ENCODE results near the gene CNTROB. TPM values are rescaled to one million over a fixed set of nuclear protein-coding genes. Genes with fewer than 3 reads are reported as not detected.
A peak's percentile ranks its signal among the peaks of the same experiment; 100 is the strongest.

CNTROB gene
- total RNA-seq, 2 experiments from 2014 or later: 49.3 to 56.3 TPM

GRCh38 chr17:7977039-7977438 lies 45.0 kb downstream of the CNTROB start:
- Mint-ChIP-seq H3K36me3 (ENCODE audit: low read depth) (peaks cover 4% of the 10 kb centered on the region), H3K27me3 (ENCODE audit: low read depth) (peaks cover 2% of the 10 kb centered on the region), H3K27ac (no peak overlapping the region), H3K4me3 (no peak overlapping the region), H3K9me3 (peaks cover 15% of the 10 kb centered on the region), H3K4me1 (ENCODE audit: low read depth) (no peaks in the 10 kb centered on the region)
- DNase-seq: no peak
- intact Hi-C loops (cut with micrococcal nuclease): no loop called here
- CTCF ChIA-PET: no interaction called here

- H3K36me3 Mint-ChIP-seq (ENCODE audit: low read depth): peaks cover 4% of the 10 kb centered on the region
- no peak overlapping the region for H3K4me3 Mint-ChIP-seq
- intact Hi-C loops (cut with micrococcal nuclease): no loop called here
These were observed 45.8 kb downstream of the CNTROB start for GRCh38 chr17:7977805-7978204.

GRCh38 chr17:7982173-7982572 lies 50.2 kb downstream of the CNTROB start:
- H3K4me1 Mint-ChIP-seq (ENCODE audit: low read depth): no peaks in the 10 kb centered on the region
- H3K36me3 Mint-ChIP-seq (ENCODE audit: low read depth): no peaks in the 10 kb centered on the region
- H3K9me3 Mint-ChIP-seq: no peaks in the 10 kb centered on the region
- no peak overlapping the region for H3K4me3 Mint-ChIP-seq
- CTCF ChIA-PET: interaction anchor here (1.0 to 1.5 kb wide), 2 partner anchors 10 to 11 kb away, joined by 3 to 5 read pairs; no protein-coding TSS in a partner anchor
- no peak for DNase-seq
- H3K27me3 Mint-ChIP-seq (ENCODE audit: low read depth): peaks cover 5% of the 10 kb centered on the region
- H3K27ac Mint-ChIP-seq: no peak overlapping the region
- intact Hi-C loops (cut with micrococcal nuclease): no loop called here

More at GRCh38 chr17:7977805-7978204, 45.8 kb downstream of the CNTROB start:
- H3K4me1 Mint-ChIP-seq (ENCODE audit: low read depth): no peaks in the 10 kb centered on the region
- H3K9me3 Mint-ChIP-seq: peaks cover 15% of the 10 kb centered on the region
- no peak overlapping the region for H3K27ac Mint-ChIP-seq
- CTCF ChIA-PET: interaction anchor here (1.1 to 2.5 kb wide), 2 partner anchors 10 to 80 kb away, joined by 3 to 8 read pairs; no protein-coding TSS in a partner anchor
- peaks cover 2% of the 10 kb centered on the region for H3K27me3 Mint-ChIP-seq (ENCODE audit: low read depth)
- DNase-seq: no peak

- no peak overlapping the region for H3K4me3 Mint-ChIP-seq
- peaks cover 5% of the 10 kb centered on the region for H3K27me3 Mint-ChIP-seq (ENCODE audit: low read depth)
- no peak for DNase-seq
- CTCF ChIA-PET: interaction anchor here (0.7 to 2.0 kb wide), 6 partner anchors 10 to 121 kb away, joined by 3 to 8 read pairs (median 5); no protein-coding TSS in a partner anchor
- no peak overlapping the region for H3K27ac Mint-ChIP-seq
- no peaks in the 10 kb centered on the region for H3K9me3 Mint-ChIP-seq
- H3K36me3 Mint-ChIP-seq (ENCODE audit: low read depth): no peaks in the 10 kb centered on the region
- intact Hi-C loops (cut with micrococcal nuclease): no loop called here
- H3K4me1 Mint-ChIP-seq (ENCODE audit: low read depth): no peaks in the 10 kb centered on the region
These were observed 50.7 kb downstream of the CNTROB start for GRCh38 chr17:7982666-7983065.

- intact Hi-C loops (cut with micrococcal nuclease): loop anchor here (5.0 kb wide), 1 partner anchor 33 kb away; no protein-coding TSS in a partner anchor
- CTCF ChIA-PET: interaction anchor here (1.4 to 1.7 kb wide), 4 partner anchors 12 to 89 kb away, joined by 3 to 6 read pairs (median 4); no protein-coding TSS in a partner anchor
- Mint-ChIP-seq H3K4me3 (no peak overlapping the region), H3K27ac (no peak overlapping the region), H3K27me3 (ENCODE audit: low read depth) (peaks cover 5% of the 10 kb centered on the region), H3K4me1 (ENCODE audit: low read depth) (peaks cover 10% of the 10 kb centered on the region), H3K9me3 (no peaks in the 10 kb centered on the region), H3K36me3 (ENCODE audit: low read depth) (no peaks in the 10 kb centered on the region)
- no peak for DNase-seq
These were observed 52.9 kb downstream of the CNTROB start for GRCh38 chr17:7984904-7985303.

- Mint-ChIP-seq H3K27me3 (ENCODE audit: low read depth) (peaks cover 4% of the 10 kb centered on the region), H3K27ac (no peak overlapping the region), H3K4me3 (no peak overlapping the region), H3K36me3 (ENCODE audit: low read depth) (no peaks in the 10 kb centered on the region), H3K4me1 (ENCODE audit: low read depth) (peaks cover 17% of the 10 kb centered on the region), H3K9me3 (no peaks in the 10 kb centered on the region)
- intact Hi-C loops (cut with micrococcal nuclease): loop anchor here (5.0 kb wide), 1 partner anchor 35 kb away; no protein-coding TSS in a partner anchor
- CTCF ChIA-PET: interaction anchor here (0.7 to 5.7 kb wide), 10 partner anchors 9 to 161 kb away, joined by 3 to 99 read pairs (median 6); partner anchors contain the start of genes CNTROB, NAA38, RNF227 and TRAPPC1
- no peak for DNase-seq
These were observed 55.3 kb downstream of the CNTROB start for GRCh38 chr17:7987112-7987893.

- Mint-ChIP-seq H3K9me3 (no peaks in the 10 kb centered on the region), H3K27me3 (ENCODE audit: low read depth) (no peaks in the 10 kb centered on the region), H3K4me3 (peak overlapping the region; percentile 73), H3K27ac (peak overlapping the region; percentile 76), H3K4me1 (ENCODE audit: low read depth) (peaks cover 17% of the 10 kb centered on the region), H3K36me3 (ENCODE audit: low read depth) (no peaks in the 10 kb centered on the region)
- DNase-seq: peak; percentile 69
- intact Hi-C loops (cut with micrococcal nuclease): loop anchor here (1.0 to 5.0 kb wide), 3 partner anchors 36 to 166 kb away; no protein-coding TSS in a partner anchor
- CTCF ChIA-PET: interaction anchor here (0.7 to 5.7 kb wide), 21 partner anchors 8 to 627 kb away, joined by 3 to 99 read pairs (median 7); partner anchors contain the start of genes CNTROB, NAA38, RNF227 and TRAPPC1
These were observed 56.8 kb downstream of the CNTROB start for GRCh38 chr17:7988750-7989178.

GRCh38 chr17:7989781-7990655 lies 58.0 kb downstream of the CNTROB start:
- no peaks in the 10 kb centered on the region for H3K27me3 Mint-ChIP-seq (ENCODE audit: low read depth)
- CTCF ChIA-PET: interaction anchor here (0.6 to 5.7 kb wide), 47 partner anchors 9 to 287 kb away, joined by 3 to 99 read pairs (median 5); partner anchors contain the start of genes CNTROB, GUCY2D, NAA38 and RNF227
- peak overlapping the region; percentile 73 for H3K4me3 Mint-ChIP-seq

GRCh38 chr17:7992516-7992915 lies 60.5 kb downstream of the CNTROB start:
- H3K27ac Mint-ChIP-seq: no peak overlapping the region
- H3K9me3 Mint-ChIP-seq: no peaks in the 10 kb centered on the region
- intact Hi-C loops (cut with micrococcal nuclease): no loop called here
- H3K36me3 Mint-ChIP-seq (ENCODE audit: low read depth): no peaks in the 10 kb centered on the region
- H3K4me1 Mint-ChIP-seq (ENCODE audit: low read depth): peaks cover 21% of the 10 kb centered on the region
- no peak overlapping the region for H3K4me3 Mint-ChIP-seq
- no peaks in the 10 kb centered on the region for H3K27me3 Mint-ChIP-seq (ENCODE audit: low read depth)
- no peak for DNase-seq
- CTCF ChIA-PET: interaction anchor here (0.6 to 5.3 kb wide), 5 partner anchors 49 to 80 kb away, joined by 3 to 58 read pairs (median 5); no protein-coding TSS in a partner anchor

More at GRCh38 chr17:7989781-7990655, 58.0 kb downstream of the CNTROB start:
- H3K36me3 Mint-ChIP-seq (ENCODE audit: low read depth): no peaks in the 10 kb centered on the region
- intact Hi-C loops (cut with micrococcal nuclease): loop anchor here (1.0 to 5.0 kb wide), 7 partner anchors 38 to 247 kb away; partner anchors contain the start of genes CNTROB and NAA38
- H3K4me1 Mint-ChIP-seq (ENCODE audit: low read depth): peaks cover 17% of the 10 kb centered on the region
- DNase-seq: peak; percentile 95
- H3K27ac Mint-ChIP-seq: peak overlapping the region; percentile 76
- H3K9me3 Mint-ChIP-seq: no peaks in the 10 kb centered on the region

GRCh38 chr17:7992924-7993323 lies 60.9 kb downstream of the CNTROB start:
- H3K4me3 Mint-ChIP-seq: no peak overlapping the region

GRCh38 chr17:7993972-7994589 lies 62.1 kb downstream of the CNTROB start:
- CTCF ChIA-PET: interaction anchor here (1.3 kb wide), 1 partner anchor 47 kb away, joined by 6 read pairs; no protein-coding TSS in a partner anchor
- DNase-seq: no peak
- Mint-ChIP-seq H3K27me3 (ENCODE audit: low read depth) (no peaks in the 10 kb centered on the region), H3K27ac (no peak overlapping the region), H3K4me1 (ENCODE audit: low read depth) (peaks cover 17% of the 10 kb centered on the region), H3K4me3 (no peak overlapping the region), H3K36me3 (ENCODE audit: low read depth) (no peaks in the 10 kb centered on the region), H3K9me3 (no peaks in the 10 kb centered on the region)
- intact Hi-C loops (cut with micrococcal nuclease): no loop called here

More at GRCh38 chr17:7992924-7993323, 60.9 kb downstream of the CNTROB start:
- H3K36me3 Mint-ChIP-seq (ENCODE audit: low read depth): no peaks in the 10 kb centered on the region
- H3K4me1 Mint-ChIP-seq (ENCODE audit: low read depth): peaks cover 21% of the 10 kb centered on the region
- DNase-seq: no peak
- no peaks in the 10 kb centered on the region for H3K27me3 Mint-ChIP-seq (ENCODE audit: low read depth)
- intact Hi-C loops (cut with micrococcal nuclease): no loop called here
- CTCF ChIA-PET: interaction anchor here (0.7 to 5.3 kb wide), 5 partner anchors 48 to 320 kb away, joined by 3 to 58 read pairs (median 5); no protein-coding TSS in a partner anchor
- no peaks in the 10 kb centered on the region for H3K9me3 Mint-ChIP-seq
- H3K27ac Mint-ChIP-seq: no peak overlapping the region
